Thoracic aorta (tissue), 2 donors: ENCODE results near the gene SNED1. TPM values are rescaled to one million over a fixed set of nuclear protein-coding genes. Genes with fewer than 3 reads are reported as not detected.
A peak's percentile ranks its signal among the peaks of the same experiment; 100 is the strongest.

Experiments
- ATAC-seq: fragments of 150-250 bp; one replicate; pipeline ENCODE4 v1.8.0; 2017; ENCODE audit warnings: low read depth; ENCODE audit not compliant: insufficient number of reproducible peaks, low FRiP score
- DNase-seq: peaks from one replicate; pipeline ENCODE4 v3.0.0-alpha.2; 2020; ENCODE audit warnings: low spot score
- H3K27ac ChIP-seq, 2 donors: fragments of 200-600 bp; sonication (generic); 1 replicate in 1 of 2; 2 replicates in 1 of 2; pipeline ENCODE4 v1.5.1; 2016; ENCODE audit warnings: mild to moderate bottlenecking in 2 of 2, moderate library complexity in 2 of 2
- H3K27me3 ChIP-seq: fragments of 200-600 bp; sonication (generic); replicated peaks from 2 replicates; pipeline ENCODE4 v1.6.0; 2016; ENCODE audit warnings: mild to moderate bottlenecking; ENCODE audit not compliant: insufficient read depth
- H3K36me3 ChIP-seq: fragments of 200-600 bp; sonication (generic); one replicate; pipeline ENCODE4 v1.5.1; 2016
- H3K4me1 ChIP-seq, 2 donors: fragments of 200-600 bp; sonication (generic); 1 replicate in 1 of 2; 2 replicates in 1 of 2; pipeline versions ENCODE4 v1.5.1 to v1.6.0; 2016; ENCODE audit warnings: low read depth in 2 of 2, mild to moderate bottlenecking in 1 of 2; ENCODE audit not compliant: control insufficient read depth in 1 of 2
- H3K4me3 ChIP-seq: fragments of 200-600 bp; sonication (generic); 2 replicates; pipeline ENCODE4 v1.5.1; 2016; ENCODE audit warnings: mild to moderate bottlenecking
- H3K9me3 ChIP-seq: fragments of 200-600 bp; sonication (generic); 2 replicates; pipeline ENCODE4 v1.5.1; 2016
- CTCF ChIP-seq: fragments of 200-600 bp; sonication (generic); IDR thresholded peaks from one replicate; pipeline ENCODE4 v1.5.1; 2019; ENCODE audit warnings: antibody characterized with exemption
- total RNA-seq, 2 donors: library from RNA; depleted of rRNA; stranded (reverse); fragments of >200 nt; gene quantifications; one replicate each; pipeline versions ENCODE4 v1.1.0 to v1.2.3, GENCODE V29; 2016

Gene SNED1
- total RNA-seq, 2 donors from 2014 or later = 133 to 206 TPM

DNA sequence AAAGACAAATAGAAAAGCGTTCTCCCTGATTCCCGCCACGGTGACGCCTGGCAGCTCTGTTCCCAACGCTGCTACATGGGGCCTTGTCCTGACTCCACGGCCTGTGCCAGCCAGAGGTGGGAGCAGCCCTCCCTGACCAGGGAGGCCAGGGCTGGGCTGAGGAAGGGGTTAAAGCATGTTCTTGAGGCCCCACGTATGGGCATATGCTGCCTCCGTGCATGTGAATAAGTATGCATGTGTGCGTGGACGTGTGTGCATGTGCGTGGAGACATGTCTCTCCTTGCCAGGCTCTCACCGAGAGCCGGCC, 1.6 kb upstream of the SNED1 start:
- Histone ChIP-seq H3K36me3 (no peaks in the 10 kb centered on the region), H3K27ac (peak overlapping the region; percentile 92)

DNA sequence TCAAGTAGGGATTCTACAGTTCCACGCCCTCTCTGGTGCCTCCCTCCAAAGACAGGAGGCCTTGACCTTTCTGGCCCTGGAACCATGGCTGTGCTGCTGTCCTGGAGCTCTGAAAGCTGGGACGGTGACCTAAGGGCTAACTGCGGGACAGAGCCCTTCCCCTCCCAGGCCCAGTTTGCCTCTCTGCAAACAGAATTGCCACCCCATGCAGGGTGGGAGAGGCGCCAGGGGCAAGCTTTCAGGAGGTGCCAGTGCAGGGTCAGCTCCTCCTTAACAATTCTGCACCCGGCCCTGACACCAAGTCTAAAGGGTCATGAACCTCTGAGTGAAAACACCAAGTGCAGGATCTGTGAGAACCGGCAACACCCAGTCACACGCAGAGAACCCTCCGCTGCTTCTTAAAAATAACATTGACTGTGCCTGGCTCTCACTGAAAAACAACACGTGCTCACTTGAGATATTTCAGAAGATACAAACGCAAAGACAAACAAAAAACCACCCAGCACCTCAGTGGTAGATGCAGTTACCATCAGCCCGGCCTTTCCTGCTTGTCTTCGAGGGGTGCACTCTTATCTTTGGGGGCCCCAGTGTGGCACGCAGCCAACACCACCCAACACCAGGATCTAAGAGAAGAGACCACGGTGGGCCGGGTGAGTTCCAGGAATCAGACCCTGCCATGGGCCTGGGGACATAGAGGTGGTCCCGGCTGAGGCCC, 1.1 kb upstream of the SNED1 start:
- peak overlapping the region; percentile 92 for H3K27ac ChIP-seq
- no peaks in the 10 kb centered on the region for H3K36me3 ChIP-seq
- H3K9me3 ChIP-seq = no peaks in the 10 kb centered on the region
- peak overlapping the region; percentile 85 for H3K4me3 ChIP-seq
- ATAC-seq (peak; percentile 18), DNase-seq (no peak)
- H3K27me3 ChIP-seq = no peaks in the 10 kb centered on the region
- no peak for TF ChIP-seq CTCF
- H3K4me1 ChIP-seq = peaks cover 57 to 84% of the 10 kb centered on the region in 2 donors

More for the DNA sequence above, 1.6 kb upstream of the SNED1 start:
- no peaks in the 10 kb centered on the region for H3K9me3 ChIP-seq
- ATAC-seq (no peak), DNase-seq (no peak)
- H3K4me1 ChIP-seq = peaks cover 60 to 88% of the 10 kb centered on the region in 2 donors
- H3K4me3 ChIP-seq = peak overlapping the region; percentile 85
- TF ChIP-seq CTCF = no peak
- no peaks in the 10 kb centered on the region for H3K27me3 ChIP-seq

GRCh38 chr2:240998706-240998994, 232 bp downstream of the SNED1 start:
- no peaks in the 10 kb centered on the region for H3K27me3 ChIP-seq
- peak overlapping the region; percentile 85 for H3K4me3 ChIP-seq
- H3K4me1 ChIP-seq = peaks cover 47 to 70% of the 10 kb centered on the region in 2 donors
- no peak for TF ChIP-seq CTCF
- peaks cover 6% of the 10 kb centered on the region for H3K36me3 ChIP-seq
- H3K27ac ChIP-seq = peak overlapping the region; percentile 74
- peaks cover 5% of the 10 kb centered on the region for H3K9me3 ChIP-seq
- DNase-seq (no peak), ATAC-seq (no peak)

DNA sequence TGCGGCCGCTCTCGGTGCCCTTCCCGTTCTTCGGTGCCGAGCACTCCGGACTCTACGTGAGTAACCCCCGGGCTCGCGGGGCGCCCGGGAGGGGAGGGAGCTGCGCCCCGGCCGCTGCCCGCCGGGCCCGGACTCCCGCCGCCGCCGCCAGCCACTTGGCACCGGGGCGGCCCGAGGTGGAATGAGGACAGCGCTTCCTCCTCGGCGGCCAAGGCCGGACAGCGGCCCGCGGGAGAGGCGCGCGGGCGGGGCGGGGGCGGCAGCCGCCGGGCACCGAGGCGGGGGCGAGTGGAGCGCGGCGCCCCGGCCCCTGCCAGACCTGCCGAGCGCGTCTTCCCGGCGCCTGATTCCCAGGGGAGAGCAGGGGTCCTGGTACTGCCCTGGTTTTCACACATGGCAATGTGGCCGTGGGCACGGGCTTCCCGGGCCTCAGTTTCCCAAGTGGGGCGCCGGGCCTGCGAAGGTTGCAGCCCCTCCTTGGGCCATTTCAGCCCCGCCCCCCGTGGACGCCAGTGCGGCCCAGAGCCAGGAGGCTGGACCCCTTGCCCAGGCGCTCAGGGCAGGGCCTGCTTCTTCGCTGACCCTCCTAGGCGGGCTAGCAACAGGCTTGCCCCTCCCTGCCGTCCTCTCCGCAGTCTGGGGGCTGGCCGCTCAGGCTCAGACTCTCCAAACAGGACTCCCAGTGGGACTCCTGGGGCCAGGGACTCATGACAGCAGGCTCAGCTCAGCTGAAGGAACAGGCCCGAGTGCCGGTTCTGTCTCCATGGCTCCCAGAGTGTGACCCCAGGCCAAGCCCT, 775 bp downstream of the SNED1 start:
- Histone ChIP-seq H3K27me3 (no peaks in the 10 kb centered on the region), H3K4me3 (peak overlapping the region; percentile 85), H3K4me1 (peaks cover 42 to 65% of the 10 kb centered on the region in 2 donors), H3K27ac (peak overlapping the region; percentile 74), H3K9me3 (peaks cover 11% of the 10 kb centered on the region), H3K36me3 (peaks cover 11% of the 10 kb centered on the region)
- ATAC-seq (no peak), DNase-seq (no peak)
- no peak for TF ChIP-seq CTCF

- H3K27me3 ChIP-seq = no peaks in the 10 kb centered on the region
- ATAC-seq (no peak), DNase-seq (no peak)
- peaks cover 14% of the 10 kb centered on the region for H3K36me3 ChIP-seq
- peak overlapping the region in 1 of 2 donors; percentile 74 for H3K27ac ChIP-seq
- TF ChIP-seq CTCF = no peak
- H3K9me3 ChIP-seq = peaks cover 18% of the 10 kb centered on the region
- peaks cover 34 to 57% of the 10 kb centered on the region in 2 donors for H3K4me1 ChIP-seq
- H3K4me3 ChIP-seq = peak overlapping the region; percentile 85
These were observed 1.6 kb downstream of the SNED1 start for GRCh38 chr2:240999873-241000541.
